Lung microvascular endothelial cell (primary cell): ENCODE results near the gene LRP1B. TPM values are rescaled to one million over a fixed set of nuclear protein-coding genes. Genes with fewer than 3 reads are reported as not detected.

Experiments
- DNase-seq, 2 donors: peaks; one replicate each; pipeline versions ENCODE4 v3.0.0 to v3.0.0-alpha.2; 2010; ENCODE audit warnings: low read depth in 2 of 2
- total RNA-seq: library from RNA; depleted of rRNA; stranded (reverse); fragments of >200 nt; gene quantifications from 2 replicates; pipeline ENCODE4 v1.2.1, GENCODE V29; 2014

Gene LRP1B
- total RNA-seq, 1 donor from 2014 or later, result not detected

GRCh38 chr2:141522048-141522447 is 608.8 kb downstream of the LRP1B start:
- DNase-seq, result no peak

DNA sequence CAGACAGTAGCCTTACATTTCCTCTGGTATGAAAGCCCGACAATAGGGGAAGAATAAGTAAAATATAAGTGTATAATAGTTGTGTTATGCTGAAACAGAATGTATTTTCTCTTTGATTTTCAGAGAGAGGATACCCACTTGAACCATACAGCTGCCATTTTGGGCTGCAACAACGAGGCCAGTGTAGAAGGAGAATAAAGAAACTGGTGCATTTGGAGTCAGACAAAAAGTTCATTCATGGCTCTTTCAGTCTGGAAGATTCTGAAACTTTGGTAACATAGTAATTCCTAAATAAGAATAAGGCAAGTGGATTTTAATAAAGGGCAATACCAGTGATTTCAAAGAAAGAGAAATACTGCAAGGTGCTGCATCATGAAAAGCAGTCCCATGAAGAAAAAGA is 610.9 kb downstream of the LRP1B start:
- no peak for DNase-seq

DNA sequence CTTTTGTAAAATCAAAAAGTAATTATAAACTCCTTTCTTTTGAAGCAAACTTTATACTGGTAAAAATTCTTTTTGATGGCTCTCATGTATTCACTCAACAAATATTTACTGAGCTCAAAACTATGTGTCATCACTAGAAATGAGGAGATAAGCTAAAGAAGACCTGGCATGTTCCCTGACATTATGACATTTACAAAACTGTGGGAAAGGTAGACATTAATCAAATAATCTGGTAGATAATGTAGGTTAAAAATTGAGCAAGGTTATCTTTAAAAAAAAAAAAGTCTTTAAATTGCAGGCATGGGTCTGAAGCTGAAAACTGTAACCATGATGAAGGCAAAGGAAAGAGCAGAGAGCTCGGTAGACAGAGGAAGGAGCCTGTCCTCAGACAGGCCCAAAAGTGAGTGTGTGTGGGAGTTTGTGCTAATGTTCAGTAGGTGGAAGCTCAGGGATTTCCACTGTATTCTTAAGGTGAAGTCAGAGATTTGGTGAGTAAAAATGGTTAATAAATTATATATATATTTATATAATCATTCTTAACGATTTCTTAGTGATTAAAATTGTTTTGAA is 612.9 kb downstream of the LRP1B start:
- no peak for DNase-seq

GRCh38 chr2:141517180-141517851 is 613.5 kb downstream of the LRP1B start:
- DNase-seq, result no peak

DNA sequence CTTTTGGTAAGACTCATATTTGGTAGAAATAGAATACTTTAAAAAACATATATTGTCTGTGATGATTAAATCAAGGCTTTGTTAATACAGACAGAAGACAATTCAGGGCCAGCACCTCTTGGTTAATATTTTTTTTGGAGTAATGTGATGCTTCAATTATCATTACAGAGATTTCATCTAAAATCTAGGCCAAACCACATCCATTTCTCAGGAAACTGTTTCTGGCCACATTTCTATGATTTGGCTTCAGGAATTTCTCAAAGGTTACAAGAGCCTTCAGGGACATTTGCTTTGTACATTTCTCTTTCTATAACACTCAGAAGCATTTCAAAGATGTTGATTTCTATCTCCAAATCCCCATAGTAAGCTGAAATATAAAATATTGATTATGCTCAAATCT is 614.9 kb downstream of the LRP1B start:
- DNase-seq, result no peak

DNA sequence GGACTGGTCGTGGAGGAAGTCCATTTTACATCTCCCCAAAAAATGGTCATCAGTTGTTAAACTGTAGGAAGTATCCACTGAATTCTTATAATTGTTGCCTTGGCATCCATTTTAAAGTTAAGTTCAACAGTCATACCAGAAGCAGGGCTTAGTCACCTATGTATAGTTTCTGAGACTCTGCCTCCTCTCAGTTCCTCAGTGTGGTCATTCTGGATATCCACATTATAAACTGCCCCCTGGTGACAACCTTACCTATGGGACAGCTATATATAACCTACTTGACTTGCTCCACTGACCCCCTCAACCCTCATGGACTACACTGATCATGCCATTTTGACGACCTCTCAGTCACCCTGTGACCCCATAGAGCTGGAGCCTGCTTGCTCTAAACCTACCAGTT is 617.0 kb downstream of the LRP1B start:
- no peak for DNase-seq

DNA sequence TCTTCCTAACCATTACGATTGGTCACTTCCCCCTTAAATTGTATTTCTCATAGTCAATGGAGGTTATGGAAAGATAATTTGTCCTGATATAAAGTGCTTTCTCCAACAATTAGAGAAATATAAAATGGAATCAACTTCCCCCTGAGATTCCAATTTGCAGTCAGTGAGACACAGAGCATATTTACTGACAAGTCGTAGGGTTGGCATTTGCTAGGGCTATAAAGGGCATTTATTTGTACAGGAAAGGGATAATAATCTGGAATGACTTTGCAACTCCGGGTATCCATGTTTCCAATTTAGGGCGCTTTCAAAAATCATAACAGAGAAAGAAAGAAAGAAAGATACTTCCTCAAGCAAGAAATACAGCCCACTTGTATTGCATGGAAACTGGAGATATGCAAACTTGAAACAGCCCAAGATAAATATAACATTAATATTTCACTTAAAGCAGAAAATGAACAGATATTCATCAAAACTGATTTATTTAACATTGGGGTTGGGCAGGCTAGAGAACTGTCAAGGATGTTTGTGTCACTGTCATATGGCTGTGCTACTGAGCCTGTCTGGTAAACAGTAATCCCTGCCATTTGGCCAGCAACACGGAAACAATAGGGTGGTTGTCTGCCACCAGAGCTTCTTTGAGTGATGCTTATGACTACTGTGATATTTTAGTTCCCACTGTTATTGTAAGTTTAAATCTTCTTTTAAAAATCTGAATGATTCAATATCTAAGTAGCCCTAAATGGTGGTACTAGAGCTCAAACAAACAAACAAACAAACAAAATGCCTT is 621.8 kb downstream of the LRP1B start:
- DNase-seq, result no peak

DNA sequence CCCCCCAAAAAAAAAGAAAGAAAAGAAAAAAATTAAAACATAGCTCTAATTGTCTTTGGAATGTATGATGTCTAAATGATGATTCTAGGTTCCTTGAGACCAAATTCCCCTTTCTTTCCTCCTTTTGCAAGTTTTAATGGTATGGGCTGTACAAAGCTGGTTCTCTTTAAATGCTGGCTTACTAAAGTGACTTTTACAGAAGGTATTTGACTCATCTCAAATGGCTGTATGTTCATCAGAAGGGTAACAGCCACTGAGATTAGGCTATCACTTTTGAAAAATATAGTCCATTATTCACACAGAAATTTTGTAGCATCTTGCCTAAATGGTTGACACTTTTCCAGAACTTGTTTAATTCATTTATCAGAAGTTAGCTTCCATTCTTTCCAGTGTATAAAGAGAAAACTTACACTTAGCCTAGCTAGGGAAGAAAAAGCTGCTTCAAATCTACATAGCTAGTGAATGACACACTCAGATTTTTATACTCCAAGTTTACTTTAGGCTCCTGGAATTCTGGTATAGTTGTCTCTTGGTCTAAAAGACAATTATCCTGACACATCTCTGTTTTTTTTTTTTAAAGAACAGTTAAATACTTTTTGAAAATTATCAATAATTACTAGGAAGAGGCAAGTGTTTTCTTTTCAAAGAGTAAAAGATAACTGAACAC is 622.6 kb downstream of the LRP1B start:
- DNase-seq, result no peak

DNA sequence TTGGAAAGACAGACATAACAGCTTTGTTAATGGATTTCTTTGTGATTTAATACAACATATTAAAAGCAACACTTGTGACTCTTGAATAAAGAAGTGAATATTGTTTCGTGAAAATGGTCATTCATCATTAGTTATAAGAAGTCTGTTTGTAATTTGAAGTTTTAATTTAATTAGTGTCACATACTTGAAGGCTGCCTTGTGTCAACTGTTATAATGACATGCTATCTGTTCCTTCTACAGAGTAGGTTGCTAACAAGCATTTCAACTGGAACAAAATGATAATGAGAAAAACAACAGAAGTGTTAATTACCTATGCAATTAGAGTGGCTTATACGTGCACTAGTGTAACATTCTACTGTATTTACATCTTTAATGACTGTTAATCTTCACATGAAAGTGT is 624.7 kb downstream of the LRP1B start:
- DNase-seq, result no peak

DNA sequence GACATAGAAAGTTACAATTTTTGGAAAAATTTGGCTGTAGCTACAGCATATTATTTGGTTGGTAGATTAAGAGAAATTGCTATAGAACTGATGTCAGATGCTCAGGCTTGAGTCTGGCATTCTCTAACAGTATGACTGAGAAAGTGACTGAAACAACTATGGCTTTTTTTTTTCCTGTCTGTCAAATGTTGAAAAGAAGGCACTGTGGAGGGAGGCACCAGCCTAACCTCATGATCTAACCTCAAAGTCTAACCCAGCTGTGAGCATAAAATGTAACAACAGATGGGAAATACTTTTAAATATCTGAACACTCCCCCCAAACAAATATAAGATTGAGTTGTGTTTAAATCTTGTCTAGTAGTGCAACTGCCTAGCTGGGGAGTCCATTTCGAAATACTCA is 629.1 kb downstream of the LRP1B start:
- DNase-seq, result no peak

DNA sequence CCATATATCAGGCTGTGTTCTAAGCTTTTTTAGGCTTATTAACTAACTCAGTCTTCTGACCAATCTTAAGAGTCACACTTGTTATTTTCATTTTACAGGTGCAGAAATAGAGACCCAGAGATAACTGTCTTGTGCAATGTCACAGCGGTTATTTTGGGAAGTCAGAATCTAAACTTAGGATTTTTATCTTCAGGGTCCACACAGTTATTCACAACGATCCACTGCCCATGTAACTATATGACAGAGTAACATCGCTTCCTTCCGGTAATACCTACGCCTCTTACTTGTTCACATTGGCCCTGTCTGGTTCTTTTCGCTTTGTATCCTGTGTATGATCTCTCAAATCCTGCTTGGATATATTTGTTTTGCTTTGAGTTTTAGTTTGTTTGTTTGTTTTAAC is 631.7 kb downstream of the LRP1B start:
- no peak for DNase-seq

DNA sequence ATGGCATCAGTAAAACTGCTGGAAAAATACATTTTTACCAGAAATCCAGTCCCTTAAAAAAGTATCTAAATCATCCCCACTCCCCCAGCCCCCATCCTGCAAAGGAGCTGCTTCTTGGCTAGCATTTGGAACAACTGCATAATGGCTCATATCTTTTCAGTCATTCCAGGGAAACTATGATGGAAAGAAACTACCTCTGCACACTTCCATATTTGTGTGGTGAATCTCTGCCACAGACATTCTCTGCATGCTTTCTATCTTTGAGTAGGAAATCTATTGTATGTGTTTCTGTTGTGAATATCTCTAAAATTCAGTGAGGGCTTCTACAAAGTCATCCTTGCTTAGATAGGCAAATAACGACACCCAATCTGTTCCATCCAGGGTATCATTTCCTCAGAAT is 632.3 kb downstream of the LRP1B start:
- DNase-seq, result no peak

GRCh38 chr2:141497272-141497671 is 633.5 kb downstream of the LRP1B start:
- no peak for DNase-seq

- DNase-seq, result no peak
These were observed 634.0 kb downstream of the LRP1B start for GRCh38 chr2:141496810-141497209.

DNA sequence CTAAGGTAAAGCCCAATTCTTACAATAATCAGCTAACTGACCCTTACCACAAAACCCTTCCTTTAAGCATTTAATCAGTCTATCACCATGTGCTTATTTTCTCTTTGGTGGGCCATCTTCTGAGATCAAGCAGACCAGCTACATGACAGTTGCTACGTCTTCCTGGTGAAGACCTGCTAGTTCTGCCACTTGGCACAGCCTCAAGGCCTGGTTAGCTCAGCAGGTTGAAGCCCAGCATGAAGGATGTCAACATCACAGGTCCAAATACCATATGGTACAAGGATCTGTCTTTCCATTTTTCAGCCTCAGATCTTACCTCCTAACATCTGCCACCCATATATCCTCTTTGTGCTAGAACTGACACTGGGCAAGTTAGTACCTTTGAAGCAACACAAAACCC is 636.9 kb downstream of the LRP1B start:
- DNase-seq, result no peak

GRCh38 chr2:141492816-141493215 is 638.0 kb downstream of the LRP1B start:
- DNase-seq, result no peak

- DNase-seq, result no peak
These were observed 639.9 kb downstream of the LRP1B start for GRCh38 chr2:141490886-141491285.

DNA sequence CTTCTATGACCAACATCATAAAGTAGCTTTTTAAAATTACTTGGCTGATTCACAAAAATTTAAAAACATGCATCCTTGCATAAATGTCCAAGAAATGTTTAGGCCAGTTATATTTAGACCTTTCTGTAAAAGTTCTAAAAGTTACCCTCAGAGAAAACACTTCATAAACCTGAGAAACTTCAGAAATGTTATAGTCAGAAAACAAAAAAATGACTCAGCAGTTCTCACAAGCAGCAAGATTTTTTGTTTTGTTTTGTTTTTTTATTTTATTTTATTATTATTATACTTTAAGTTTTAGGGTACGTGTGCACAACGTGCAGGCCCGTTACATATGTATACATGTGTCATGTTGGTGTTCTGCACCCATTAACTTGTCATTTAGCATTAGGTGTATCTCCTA is 648.1 kb downstream of the LRP1B start:
- no peak for DNase-seq

- no peak for DNase-seq
These were observed 655.0 kb downstream of the LRP1B start for GRCh38 chr2:141475801-141476200.

DNA sequence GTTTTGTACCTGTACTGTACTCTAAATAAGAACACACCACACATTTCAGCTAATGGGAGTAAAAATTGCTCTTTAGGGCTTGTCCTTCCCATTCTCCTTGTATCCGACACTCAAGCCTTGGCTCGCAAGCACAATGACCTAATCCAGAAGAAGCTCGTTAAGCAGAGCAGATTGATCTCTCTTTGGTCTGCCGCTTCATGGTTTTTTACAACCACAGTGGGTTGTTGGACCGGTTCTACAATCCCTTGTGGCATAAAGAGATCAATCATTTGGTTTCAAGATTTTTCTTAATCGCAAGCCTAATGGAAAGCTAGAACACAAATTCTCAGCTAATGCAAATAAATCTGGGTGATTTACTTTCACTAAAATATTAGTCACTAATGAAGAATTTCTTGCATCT is 662.1 kb downstream of the LRP1B start:
- no peak for DNase-seq

DNA sequence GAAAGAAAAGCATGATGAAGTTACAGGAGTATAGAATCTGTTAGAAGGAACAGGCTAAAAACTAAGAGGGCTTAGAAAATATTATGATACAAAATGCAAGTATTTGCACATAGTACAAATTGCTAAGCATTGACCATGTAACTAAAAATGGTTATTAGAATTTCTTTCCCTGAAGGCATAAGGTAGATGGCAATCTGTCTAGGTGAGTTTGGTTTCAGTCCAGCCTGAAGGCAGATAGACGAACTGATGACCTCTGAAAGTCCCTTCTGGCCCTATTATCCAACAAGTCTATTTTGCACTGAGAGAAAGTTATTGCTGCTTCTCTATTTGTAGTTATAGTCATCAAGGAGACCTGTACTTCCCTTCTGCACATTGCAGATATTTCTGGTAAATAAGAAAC is 663.5 kb downstream of the LRP1B start:
- DNase-seq, result no peak

DNA sequence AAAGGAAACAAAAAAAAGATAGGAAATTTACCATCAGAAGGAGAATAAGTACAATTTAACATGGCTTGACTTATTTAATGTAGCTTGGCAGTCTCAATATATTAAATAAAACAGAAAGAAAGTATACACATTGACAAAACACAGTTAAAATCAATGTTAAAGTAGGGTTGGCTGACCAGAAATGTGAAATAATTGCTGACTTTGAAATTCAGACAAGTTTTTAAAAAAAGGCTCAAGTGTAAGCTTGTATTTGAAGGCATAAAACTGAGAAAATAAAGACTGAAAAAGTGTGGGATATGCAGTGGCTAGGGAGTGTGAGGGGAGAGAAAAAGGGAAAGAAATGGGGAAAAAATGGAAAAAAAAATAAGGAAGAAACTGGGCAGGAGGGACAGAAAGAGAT is 665.8 kb downstream of the LRP1B start:
- no peak for DNase-seq
